Activated naive CD4-positive, alpha-beta T cell treated with anti-CD3 and anti-CD28 coated beads, Interleukin-2, amount 50 U/mL, for 16 hours (primary cell): ENCODE results near the gene ZNF878.

Source experiments
- DNase-seq: peaks from one replicate; pipeline ENCODE4 v3.0.0-alpha.2; 2020

ZNF878 gene

GRCh38 chr19:12034620-12035019 is 18.1 kb downstream of the ZNF878 start:
- DNase-seq: no peak

GRCh38 chr19:12034198-12034597 is 18.6 kb downstream of the ZNF878 start:
- no peak for DNase-seq

- no peak for DNase-seq
Observed at GRCh38 chr19:12015753-12016116, 37.0 kb downstream of the ZNF878 start.

GRCh38 chr19:12015015-12015752 is 37.6 kb downstream of the ZNF878 start:
- no peak for DNase-seq

- DNase-seq: peak; percentile 23
Observed at GRCh38 chr19:12000152-12000981, 52.4 kb downstream of the ZNF878 start.

GRCh38 chr19:11995174-11995573 is 57.6 kb downstream of the ZNF878 start:
- no peak for DNase-seq
